WTC11 (cell line): Measurements from ENCODE around the gene BTLA. TPM values are rescaled to one million over a fixed set of nuclear protein-coding genes. Genes with fewer than 3 reads are reported as not detected.

ENCODE experiments used
- ATAC-seq: fragments of 200-7000 bp; cut with Tn5 transposase; 2 replicates; pipeline ENCODE4 v1.10.0; 2021; ENCODE audit warnings: mild to moderate bottlenecking, moderate library complexity
- CTCF ChIA-PET: fragments of 300-600 bp; sonication (Branson Sonifier 250); formaldehyde crosslinking; loops from one replicate; lab custom pipeline; 2021; ENCODE audit warnings: antibody characterized with exemption; lab: Charles Lee
- POLR2A ChIA-PET: fragments of 350-600 bp; sonication (Branson Sonifier 250); formaldehyde crosslinking; loops from one replicate; lab custom pipeline; 2021; ENCODE audit warnings: antibody characterized with exemption; lab: Charles Lee
- DNase-seq: peaks from one replicate; pipeline ENCODE4 v3.0.0; 2021; ENCODE audit warnings: low spot score
- H3K27ac Mint-ChIP-seq: 2 replicates; pipeline ENCODE4 v1.8.0; 2021; ENCODE audit warnings: mixed read lengths
- H3K27me3 Mint-ChIP-seq: 2 replicates; pipeline ENCODE4 v1.8.0; 2021; ENCODE audit warnings: low read depth, mild to moderate bottlenecking, moderate library complexity, mixed read lengths
- H3K36me3 Mint-ChIP-seq: 2 replicates; pipeline ENCODE4 v1.8.0; 2021; ENCODE audit warnings: mixed read lengths
- H3K4me1 Mint-ChIP-seq: 2 replicates; pipeline ENCODE4 v1.8.0; 2022; ENCODE audit warnings: mixed read lengths
- H3K4me3 Mint-ChIP-seq: 2 replicates; pipeline ENCODE4 v1.8.0; 2021; ENCODE audit warnings: mild to moderate bottlenecking, moderate library complexity, mixed read lengths
- H3K9me3 Mint-ChIP-seq: 2 replicates; pipeline ENCODE4 v1.8.0; 2021; ENCODE audit warnings: mixed read lengths
- CREM ChIP-seq: sonication (generic); formaldehyde crosslinking; IDR thresholded peaks from 2 replicates; pipeline ENCODE4 v1.8.1; 2022; ENCODE audit warnings: mild to moderate bottlenecking, missing genetic modification reagents, moderate library complexity
- GRHL2 ChIP-seq: fragments of 250-450 bp; sonication (Bioruptor Pico); IDR thresholded peaks from 2 replicates; pipeline ENCODE4 v1.8.0; 2022; ENCODE audit warnings: mild to moderate bottlenecking, moderate library complexity; ENCODE audit not compliant: insufficient replicate concordance, severe bottlenecking
- NFATC4 ChIP-seq: fragments of 250-450 bp; sonication (Bioruptor Pico); IDR thresholded peaks from 2 replicates; pipeline ENCODE4 v1.9.0; 2021; ENCODE audit warnings: mild to moderate bottlenecking
- NR1H2 ChIP-seq: sonication (generic); formaldehyde crosslinking; IDR thresholded peaks from 2 replicates; pipeline ENCODE4 v1.9.0; 2021; ENCODE audit warnings: mild to moderate bottlenecking, moderate library complexity, missing genetic modification reagents
- PRRX2 ChIP-seq: fragments of 250-450 bp; sonication (Bioruptor Pico); IDR thresholded peaks from 2 replicates; pipeline ENCODE4 v1.8.0; 2021; ENCODE audit warnings: mild to moderate bottlenecking
- RELA ChIP-seq: sonication (generic); formaldehyde crosslinking; IDR thresholded peaks from 2 replicates; pipeline ENCODE4 v1.8.1; 2022; ENCODE audit warnings: missing genetic modification reagents, mild to moderate bottlenecking, borderline replicate concordance
- TP53 ChIP-seq: sonication (generic); formaldehyde crosslinking; IDR thresholded peaks from 2 replicates; pipeline ENCODE4 v1.8.1; 2023; ENCODE audit warnings: mild to moderate bottlenecking, missing genetic modification reagents
- ZNF396 ChIP-seq: fragments of 250-450 bp; sonication (Bioruptor Pico); IDR thresholded peaks from 2 replicates; pipeline ENCODE4 v1.8.0; 2021; ENCODE audit warnings: mild to moderate bottlenecking, moderate library complexity, borderline replicate concordance
- ZNF416 ChIP-seq: fragments of 250-450 bp; sonication (Bioruptor Pico); IDR thresholded peaks from 2 replicates; pipeline ENCODE4 v1.9.0; 2021; ENCODE audit warnings: mild to moderate bottlenecking, inconsistent platforms
- ZNF671 ChIP-seq: fragments of 250-450 bp; sonication (Bioruptor Pico); IDR thresholded peaks from 2 replicates; pipeline ENCODE4 v1.8.0; 2021; ENCODE audit warnings: mild to moderate bottlenecking
- total RNA-seq: library from RNA; stranded (reverse); gene quantifications from 3 replicates; pipeline ENCODE4 v1.2.3, GENCODE V29; 2021
- TF ChIP-seq, protein P1 (sequence below): fragments of 250-450 bp; sonication (Bioruptor Pico); IDR thresholded peaks from 2 replicates; pipeline ENCODE4 v1.8.0; 2021; ENCODE audit warnings: mild to moderate bottlenecking
- TF ChIP-seq, protein P2 (sequence below): sonication (generic); formaldehyde crosslinking; IDR thresholded peaks from 2 replicates; pipeline ENCODE4 v1.8.0; 2022; ENCODE audit warnings: mild to moderate bottlenecking, missing genetic modification reagents
- TF ChIP-seq, protein P3 (sequence below): sonication (generic); formaldehyde crosslinking; IDR thresholded peaks from 2 replicates; pipeline ENCODE4 v1.8.1; 2022; ENCODE audit warnings: missing genetic modification reagents, borderline replicate concordance
- TF ChIP-seq, protein P4 (sequence below): fragments of 250-450 bp; sonication (Bioruptor Pico); IDR thresholded peaks from 2 replicates; pipeline ENCODE4 v1.9.0; 2021; ENCODE audit warnings: mild to moderate bottlenecking
- TF ChIP-seq, protein P5 (sequence below): fragments of 250-450 bp; sonication (Bioruptor Pico); conservative IDR thresholded peaks from 2 replicates; pipeline ENCODE4 v1.9.0; 2021; ENCODE audit warnings: mild to moderate bottlenecking
- TF ChIP-seq, protein P6 (sequence below): sonication (generic); formaldehyde crosslinking; conservative IDR thresholded peaks from 2 replicates; pipeline ENCODE4 v1.8.1; 2023; ENCODE audit warnings: mild to moderate bottlenecking, low read depth, missing genetic modification reagents, moderate library complexity

BTLA gene
- total RNA-seq, 1 experiment from 2014 or later, result not detected

DNA sequence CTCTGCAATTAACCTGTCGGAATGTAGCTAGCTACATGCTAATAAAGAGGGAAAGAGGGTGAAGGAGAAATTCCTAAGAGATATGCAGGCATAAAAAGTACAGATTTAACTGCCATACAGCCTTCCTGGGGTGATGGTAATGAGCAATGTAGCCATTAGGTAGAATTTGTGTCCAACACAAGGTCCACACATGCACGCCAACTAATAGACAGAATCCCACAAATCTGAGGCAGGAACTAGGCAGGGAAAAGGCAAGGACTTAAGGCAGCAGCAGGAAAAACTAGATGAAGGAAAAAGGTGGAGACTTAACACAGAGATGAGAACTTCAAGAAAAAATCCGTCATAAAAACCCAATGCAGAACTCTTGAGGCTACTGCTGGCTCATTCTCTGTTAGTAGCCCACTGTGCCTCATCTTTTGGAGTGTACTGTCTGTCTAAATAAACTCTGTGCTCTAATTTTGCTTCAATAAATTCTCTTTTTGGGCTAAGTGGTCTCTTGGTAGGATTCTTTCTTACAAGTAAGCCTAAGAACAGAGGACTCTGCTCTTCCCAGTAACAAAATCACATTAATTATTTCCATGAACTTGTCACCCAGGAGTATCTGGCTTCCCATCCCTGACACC lies 81.5 kb downstream of the BTLA start:
- no peak for DNase-seq
- ChIA-PET POLR2A (interaction anchor here (1.9 kb wide), 1 partner anchor 53 kb away, joined by 4 read pairs; no protein-coding TSS in a partner anchor), CTCF (no interaction called here)
- TF ChIP-seq CREM (CRISPR knock-in tag) (no peak), ZNF671 (peak; percentile 77), PRRX2 (CRISPR knock-in tag) (peak; percentile 61), NR1H2 (CRISPR knock-in tag) (no peak), NFATC4 (CRISPR knock-in tag) (peak; percentile 86), TP53 (no peak), GRHL2 (no peak), ZNF396 (CRISPR knock-in tag) (no peak), RELA (CRISPR knock-in tag) (no peak), ZNF416 (CRISPR knock-in tag) (peak; percentile 81; the same call in 1 of the 2 replicates)
- TF ChIP-seq, protein P1, sequence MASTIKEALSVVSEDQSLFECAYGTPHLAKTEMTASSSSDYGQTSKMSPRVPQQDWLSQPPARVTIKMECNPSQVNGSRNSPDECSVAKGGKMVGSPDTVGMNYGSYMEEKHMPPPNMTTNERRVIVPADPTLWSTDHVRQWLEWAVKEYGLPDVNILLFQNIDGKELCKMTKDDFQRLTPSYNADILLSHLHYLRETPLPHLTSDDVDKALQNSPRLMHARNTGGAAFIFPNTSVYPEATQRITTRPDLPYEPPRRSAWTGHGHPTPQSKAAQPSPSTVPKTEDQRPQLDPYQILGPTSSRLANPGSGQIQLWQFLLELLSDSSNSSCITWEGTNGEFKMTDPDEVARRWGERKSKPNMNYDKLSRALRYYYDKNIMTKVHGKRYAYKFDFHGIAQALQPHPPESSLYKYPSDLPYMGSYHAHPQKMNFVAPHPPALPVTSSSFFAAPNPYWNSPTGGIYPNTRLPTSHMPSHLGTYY (CRISPR knock-in tag), result peak; percentile 82; the same call in 1 of the 2 replicates
- TF ChIP-seq, protein P2, sequence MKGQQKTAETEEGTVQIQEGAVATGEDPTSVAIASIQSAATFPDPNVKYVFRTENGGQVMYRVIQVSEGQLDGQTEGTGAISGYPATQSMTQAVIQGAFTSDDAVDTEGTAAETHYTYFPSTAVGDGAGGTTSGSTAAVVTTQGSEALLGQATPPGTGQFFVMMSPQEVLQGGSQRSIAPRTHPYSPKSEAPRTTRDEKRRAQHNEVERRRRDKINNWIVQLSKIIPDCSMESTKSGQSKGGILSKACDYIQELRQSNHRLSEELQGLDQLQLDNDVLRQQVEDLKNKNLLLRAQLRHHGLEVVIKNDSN (CRISPR knock-in tag), result no peak
- TF ChIP-seq, protein P3, sequence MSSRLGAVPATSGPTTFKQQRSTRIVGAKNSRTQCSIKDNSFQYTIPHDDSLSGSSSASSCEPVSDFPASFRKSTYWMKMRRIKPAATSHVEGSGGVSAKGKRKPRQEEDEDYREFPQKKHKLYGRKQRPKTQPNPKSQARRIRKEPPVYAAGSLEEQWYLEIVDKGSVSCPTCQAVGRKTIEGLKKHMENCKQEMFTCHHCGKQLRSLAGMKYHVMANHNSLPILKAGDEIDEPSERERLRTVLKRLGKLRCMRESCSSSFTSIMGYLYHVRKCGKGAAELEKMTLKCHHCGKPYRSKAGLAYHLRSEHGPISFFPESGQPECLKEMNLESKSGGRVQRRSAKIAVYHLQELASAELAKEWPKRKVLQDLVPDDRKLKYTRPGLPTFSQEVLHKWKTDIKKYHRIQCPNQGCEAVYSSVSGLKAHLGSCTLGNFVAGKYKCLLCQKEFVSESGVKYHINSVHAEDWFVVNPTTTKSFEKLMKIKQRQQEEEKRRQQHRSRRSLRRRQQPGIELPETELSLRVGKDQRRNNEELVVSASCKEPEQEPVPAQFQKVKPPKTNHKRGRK (CRISPR knock-in tag), result no peak
- TF ChIP-seq, protein P4, sequence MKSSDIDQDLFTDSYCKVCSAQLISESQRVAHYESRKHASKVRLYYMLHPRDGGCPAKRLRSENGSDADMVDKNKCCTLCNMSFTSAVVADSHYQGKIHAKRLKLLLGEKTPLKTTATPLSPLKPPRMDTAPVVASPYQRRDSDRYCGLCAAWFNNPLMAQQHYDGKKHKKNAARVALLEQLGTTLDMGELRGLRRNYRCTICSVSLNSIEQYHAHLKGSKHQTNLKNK, result peak; percentile 36; the same call in 1 of the 2 replicates
- TF ChIP-seq, protein P5, sequence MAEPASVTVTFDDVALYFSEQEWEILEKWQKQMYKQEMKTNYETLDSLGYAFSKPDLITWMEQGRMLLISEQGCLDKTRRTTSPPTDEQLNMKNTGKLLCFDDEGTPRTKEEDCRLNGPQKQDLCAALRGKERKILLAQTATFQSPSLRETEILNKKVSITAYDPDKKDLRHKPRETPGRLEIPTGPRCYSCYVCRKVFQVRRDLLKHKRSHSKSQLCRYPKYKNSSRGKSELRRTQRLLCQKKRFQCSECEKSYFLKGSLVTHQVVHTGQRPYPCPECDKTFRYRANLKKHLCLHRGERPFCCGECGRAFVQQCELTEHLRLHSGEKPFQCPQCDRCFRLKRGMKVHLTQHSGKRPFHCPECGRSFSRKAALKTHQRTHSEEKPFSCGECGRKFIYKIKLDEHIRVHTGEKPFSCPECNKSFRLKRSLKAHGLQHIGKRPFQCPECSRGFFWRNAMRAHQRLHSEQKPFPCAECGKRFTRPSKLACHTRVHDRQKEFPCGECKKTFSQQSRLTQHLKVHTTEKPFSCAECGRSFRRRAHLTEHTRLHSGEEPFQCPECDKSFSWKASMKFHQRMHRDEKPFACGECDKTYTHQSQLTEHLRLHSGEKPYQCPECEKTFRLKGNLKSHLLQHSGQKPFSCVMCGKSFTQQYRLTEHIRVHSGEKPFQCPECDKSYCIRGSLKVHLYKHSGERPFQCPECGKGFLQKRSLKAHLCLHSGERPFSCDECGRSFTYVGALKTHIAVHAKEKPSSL (CRISPR knock-in tag), result peak; percentile 93
- TF ChIP-seq, protein P6, sequence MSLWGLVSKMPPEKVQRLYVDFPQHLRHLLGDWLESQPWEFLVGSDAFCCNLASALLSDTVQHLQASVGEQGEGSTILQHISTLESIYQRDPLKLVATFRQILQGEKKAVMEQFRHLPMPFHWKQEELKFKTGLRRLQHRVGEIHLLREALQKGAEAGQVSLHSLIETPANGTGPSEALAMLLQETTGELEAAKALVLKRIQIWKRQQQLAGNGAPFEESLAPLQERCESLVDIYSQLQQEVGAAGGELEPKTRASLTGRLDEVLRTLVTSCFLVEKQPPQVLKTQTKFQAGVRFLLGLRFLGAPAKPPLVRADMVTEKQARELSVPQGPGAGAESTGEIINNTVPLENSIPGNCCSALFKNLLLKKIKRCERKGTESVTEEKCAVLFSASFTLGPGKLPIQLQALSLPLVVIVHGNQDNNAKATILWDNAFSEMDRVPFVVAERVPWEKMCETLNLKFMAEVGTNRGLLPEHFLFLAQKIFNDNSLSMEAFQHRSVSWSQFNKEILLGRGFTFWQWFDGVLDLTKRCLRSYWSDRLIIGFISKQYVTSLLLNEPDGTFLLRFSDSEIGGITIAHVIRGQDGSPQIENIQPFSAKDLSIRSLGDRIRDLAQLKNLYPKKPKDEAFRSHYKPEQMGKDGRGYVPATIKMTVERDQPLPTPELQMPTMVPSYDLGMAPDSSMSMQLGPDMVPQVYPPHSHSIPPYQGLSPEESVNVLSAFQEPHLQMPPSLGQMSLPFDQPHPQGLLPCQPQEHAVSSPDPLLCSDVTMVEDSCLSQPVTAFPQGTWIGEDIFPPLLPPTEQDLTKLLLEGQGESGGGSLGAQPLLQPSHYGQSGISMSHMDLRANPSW (CRISPR knock-in tag), result no peak
- ATAC-seq, result no peak
- Mint-ChIP-seq H3K36me3 (peaks cover 80% of the 10 kb centered on the region), H3K4me1 (peaks cover 40% of the 10 kb centered on the region), H3K4me3 (peak overlapping the region; percentile 89), H3K27ac (peak overlapping the region; percentile 98), H3K27me3 (peaks cover 8% of the 10 kb centered on the region), H3K9me3 (peaks cover 8% of the 10 kb centered on the region)
